ENCODE data around the gene COLEC11.

COLEC11 gene

GRCh38 chr2:3641841-3642421 lies 47.0 kb downstream of the COLEC11 start:
- DNase-seq (ENCODE audit: low read depth) = no peak
- H3K4me3 ChIP-seq (ENCODE audit: low read length) = no peak overlapping the region
- TF ChIP-seq, protein P1, sequence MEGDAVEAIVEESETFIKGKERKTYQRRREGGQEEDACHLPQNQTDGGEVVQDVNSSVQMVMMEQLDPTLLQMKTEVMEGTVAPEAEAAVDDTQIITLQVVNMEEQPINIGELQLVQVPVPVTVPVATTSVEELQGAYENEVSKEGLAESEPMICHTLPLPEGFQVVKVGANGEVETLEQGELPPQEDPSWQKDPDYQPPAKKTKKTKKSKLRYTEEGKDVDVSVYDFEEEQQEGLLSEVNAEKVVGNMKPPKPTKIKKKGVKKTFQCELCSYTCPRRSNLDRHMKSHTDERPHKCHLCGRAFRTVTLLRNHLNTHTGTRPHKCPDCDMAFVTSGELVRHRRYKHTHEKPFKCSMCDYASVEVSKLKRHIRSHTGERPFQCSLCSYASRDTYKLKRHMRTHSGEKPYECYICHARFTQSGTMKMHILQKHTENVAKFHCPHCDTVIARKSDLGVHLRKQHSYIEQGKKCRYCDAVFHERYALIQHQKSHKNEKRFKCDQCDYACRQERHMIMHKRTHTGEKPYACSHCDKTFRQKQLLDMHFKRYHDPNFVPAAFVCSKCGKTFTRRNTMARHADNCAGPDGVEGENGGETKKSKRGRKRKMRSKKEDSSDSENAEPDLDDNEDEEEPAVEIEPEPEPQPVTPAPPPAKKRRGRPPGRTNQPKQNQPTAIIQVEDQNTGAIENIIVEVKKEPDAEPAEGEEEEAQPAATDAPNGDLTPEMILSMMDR (IDR thresholded peaks at IDR 0.05; ENCODE audit: insufficient read depth, low read depth, low read length, missing control alignments) = no peak

DNA sequence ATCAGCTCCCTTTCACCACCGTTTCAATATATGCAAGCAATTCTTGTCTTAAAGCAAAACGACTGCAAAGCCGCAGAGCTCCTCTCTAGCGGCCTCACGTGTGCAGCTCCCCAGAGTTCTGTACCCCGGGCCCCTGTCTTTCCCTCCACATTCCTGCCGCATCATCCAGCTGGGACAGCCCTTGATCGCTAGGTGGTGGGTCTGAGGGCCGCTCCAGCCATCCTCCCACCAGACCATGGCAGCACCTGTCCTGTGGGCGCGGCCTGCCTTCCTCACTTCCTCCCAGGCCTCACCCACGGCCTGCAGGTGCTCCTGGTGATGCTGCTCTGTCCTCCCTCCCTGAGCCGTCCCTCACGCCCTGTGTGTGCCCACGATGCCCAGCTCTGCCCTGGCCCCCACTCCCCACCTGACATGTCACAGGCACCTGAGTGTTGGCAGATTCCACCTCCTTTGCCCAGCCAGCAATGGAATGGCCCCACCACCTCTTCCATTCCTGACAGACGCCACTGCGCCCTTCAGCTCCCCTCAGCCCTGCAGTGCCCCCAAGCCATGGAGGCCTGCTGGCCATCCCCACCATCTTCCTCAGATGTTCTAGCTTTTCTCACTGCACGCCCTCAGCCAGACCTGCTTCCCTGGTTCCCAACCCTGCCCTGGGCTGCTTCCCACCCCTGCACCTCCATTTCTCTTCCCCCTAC lies 47.8 kb downstream of the COLEC11 start:
- no peak for DNase-seq (ENCODE audit: low read depth)
- TF ChIP-seq, protein P1 (IDR thresholded peaks at IDR 0.05; ENCODE audit: insufficient read depth, low read depth, low read length, missing control alignments) = no peak

GRCh38 chr2:3643371-3644245 lies 48.7 kb downstream of the COLEC11 start:
- DNase-seq (ENCODE audit: low read depth) = no peak
- H3K4me3 ChIP-seq (ENCODE audit: low read length) = no peak overlapping the region
- TF ChIP-seq, protein P1 (IDR thresholded peaks at IDR 0.05; ENCODE audit: insufficient read depth, low read depth, low read length, missing control alignments) = no peak

More for the DNA sequence above, 47.8 kb downstream of the COLEC11 start:
- H3K4me3 ChIP-seq (ENCODE audit: low read length) = no peak overlapping the region

- TF ChIP-seq, protein P1 (IDR thresholded peaks at IDR 0.05; ENCODE audit: insufficient read depth, low read depth, low read length, missing control alignments) = no peak
- DNase-seq (ENCODE audit: low read depth) = no peak
- no peak overlapping the region for H3K4me3 ChIP-seq (ENCODE audit: low read length)
Measured at GRCh38 chr2:3644246-3644525, 49.3 kb downstream of the COLEC11 start.

DNA sequence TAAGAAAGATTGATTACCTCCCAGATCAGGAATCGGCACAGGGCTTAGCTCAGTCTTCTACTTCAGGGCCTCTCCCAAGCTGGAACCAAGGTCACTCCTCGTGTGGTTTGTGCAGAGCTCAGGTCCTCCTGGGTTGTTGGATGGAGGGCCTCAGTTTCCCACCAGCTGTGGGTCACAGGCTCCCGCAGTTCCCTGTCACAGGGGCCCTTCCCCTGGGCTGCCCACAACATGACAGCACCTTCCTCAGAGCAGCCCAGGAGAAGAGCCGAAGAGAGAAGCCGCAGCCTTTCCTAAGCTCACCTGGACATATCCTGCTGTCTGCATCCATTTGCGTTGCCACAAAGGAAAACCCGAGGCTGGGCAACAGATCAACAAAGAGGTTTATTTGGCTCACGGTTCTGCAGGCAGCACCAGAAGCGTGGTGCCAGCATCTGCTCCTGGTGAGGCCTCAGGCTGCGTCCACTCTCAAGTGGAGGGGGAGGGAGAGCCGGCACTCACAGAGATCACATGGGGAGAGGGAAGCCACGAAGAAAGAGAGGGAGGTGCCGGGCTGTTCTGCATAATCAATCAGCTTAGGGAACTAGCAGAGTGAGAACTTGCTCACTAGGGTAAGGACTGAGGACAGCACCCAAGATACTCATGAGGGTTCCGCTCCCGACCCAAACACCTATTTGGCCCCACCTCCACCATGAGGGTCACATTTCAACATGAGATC lies 50.1 kb downstream of the COLEC11 start:
- H3K4me3 ChIP-seq (ENCODE audit: low read length) = no peak overlapping the region

DNA sequence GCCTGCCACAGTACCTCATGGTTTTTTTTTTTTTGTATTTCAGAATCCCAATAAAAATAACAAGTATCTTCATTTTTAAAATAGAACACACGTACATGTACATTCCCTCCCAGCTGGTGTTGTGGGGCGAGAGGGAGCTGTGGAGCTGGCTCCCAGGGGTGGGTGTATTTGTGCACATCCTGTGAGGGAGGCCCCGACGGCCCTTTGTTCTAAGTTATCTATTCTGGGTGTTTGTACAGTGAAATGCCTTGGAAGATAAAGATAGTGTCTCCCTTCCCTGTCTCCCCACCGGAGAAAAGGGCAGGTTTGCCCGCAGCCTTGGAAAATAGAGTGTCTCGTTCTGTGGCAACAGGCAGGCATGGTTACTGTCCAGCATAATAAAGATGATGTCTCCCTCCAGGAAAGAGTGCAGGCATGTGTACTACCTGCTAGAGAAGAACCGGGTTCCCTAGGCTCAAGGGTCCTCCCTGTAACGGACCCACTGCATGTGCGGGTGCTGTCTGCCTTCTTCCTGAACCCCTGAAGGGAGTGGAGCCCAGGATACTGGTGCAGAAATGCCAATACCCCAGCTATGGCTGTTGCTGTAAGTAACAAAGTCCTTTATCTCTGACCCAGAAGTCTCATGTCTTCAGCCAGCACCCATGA lies 51.0 kb downstream of the COLEC11 start:
- no peak overlapping the region for H3K4me3 ChIP-seq (ENCODE audit: low read length)
- TF ChIP-seq, protein P1 (IDR thresholded peaks at IDR 0.05; ENCODE audit: insufficient read depth, low read depth, low read length, missing control alignments) = no peak
- no peak for DNase-seq (ENCODE audit: low read depth)

More for the DNA sequence above, 50.1 kb downstream of the COLEC11 start:
- TF ChIP-seq, protein P1 (IDR thresholded peaks at IDR 0.05; ENCODE audit: insufficient read depth, low read depth, low read length, missing control alignments) = no peak
- DNase-seq (ENCODE audit: low read depth) = no peak

Measured in epithelial cell of esophagus (primary cell).